HG02981 (cell line): ENCODE measurements around the gene FAM110C.
"Not testable (repeated sequence)": the region's sequence is repeated elsewhere in the genome, so short reads cannot be mapped to it uniquely, and the experiment has no call there.

Source experiments
- ATAC-seq: cut with Tn5 transposase; IDR thresholded peaks from one replicate; pipeline ENCODE4 v1.9.1; 2021; ENCODE audit warnings: mild to moderate bottlenecking, moderate library complexity; ENCODE audit not compliant: unreplicated experiment

The FAM110C gene

GRCh38 chr2:46471-47345 is at the start of gene FAM110C:
TSS of gene FAM110C (minus strand) at chr2:46505. CDS start at chr2:46385, 120 bp downstream.
- ATAC-seq: no peak

GRCh38 chr2:92326-92725 is 46.0 kb upstream of the FAM110C start:
- ATAC-seq: no peak

GRCh38 chr2:90645-91312 is 44.5 kb upstream of the FAM110C start:
- ATAC-seq: no peak

- ATAC-seq: no peak
Observed at GRCh38 chr2:85761-86160, 39.5 kb upstream of the FAM110C start.

GRCh38 chr2:84121-84520 is 37.8 kb upstream of the FAM110C start:
- ATAC-seq: no peak

GRCh38 chr2:80971-81736 is 34.8 kb upstream of the FAM110C start:
- ATAC-seq: no peak

GRCh38 chr2:80378-80777 is 34.1 kb upstream of the FAM110C start:
- no peak for ATAC-seq

- no peak for ATAC-seq
Observed at GRCh38 chr2:71309-72035, 25.2 kb upstream of the FAM110C start.

GRCh38 chr2:69366-70344 is 23.4 kb upstream of the FAM110C start:
- ATAC-seq: no peak

GRCh38 chr2:68637-69036 is 22.3 kb upstream of the FAM110C start:
- not testable (repeated sequence) for ATAC-seq

- ATAC-seq: no peak
Observed at GRCh38 chr2:66853-67252, 20.5 kb upstream of the FAM110C start.

GRCh38 chr2:65121-65520 is 18.8 kb upstream of the FAM110C start:
- ATAC-seq: no peak

- no peak for ATAC-seq
Observed at GRCh38 chr2:55587-56448, 9.5 kb upstream of the FAM110C start.

- no peak for ATAC-seq
Observed at GRCh38 chr2:51613-52012, 5.3 kb upstream of the FAM110C start.

- no peak for ATAC-seq
Observed at GRCh38 chr2:47737-48136, 1.4 kb upstream of the FAM110C start.

- ATAC-seq: no peak
Observed at GRCh38 chr2:47346-47725, 1.0 kb upstream of the FAM110C start.

GRCh38 chr2:46131-46470 is 204 bp downstream of the FAM110C start:
- no peak for ATAC-seq

GRCh38 chr2:45342-46130 is 769 bp downstream of the FAM110C start:
- no peak for ATAC-seq
